DOHH2 (cell line): ENCODE measurements around the gene ACKR3.

Experiments
- H3F3A ChIP-seq: fragments of 200-600 bp; sonication (generic), shearing (Covaris generic); 2 replicates; pipeline ENCODE4 v1.6.0; 2016; ENCODE audit warnings: antibody characterized with exemption, mild to moderate bottlenecking; ENCODE audit not compliant: control insufficient read depth, insufficient read depth
- H3K27ac ChIP-seq: fragments of 200-600 bp; sonication (generic); 2 replicates; pipeline ENCODE4 v1.5.1; 2014; ENCODE audit warnings: low read depth, mild to moderate bottlenecking, low read length, moderate library complexity
- H3K27me3 ChIP-seq: fragments of 200-600 bp; sonication (generic); 2 replicates; pipeline ENCODE4 v1.6.1; 2014; ENCODE audit warnings: mild to moderate bottlenecking, low read length, mixed read lengths; ENCODE audit not compliant: control insufficient read depth
- H3K36me3 ChIP-seq: fragments of 200-600 bp; sonication (generic); 2 replicates; pipeline ENCODE4 v1.6.1; 2014; ENCODE audit warnings: mild to moderate bottlenecking, low read length, moderate library complexity, mixed read lengths; ENCODE audit not compliant: control insufficient read depth
- H3K4me1 ChIP-seq: fragments of 200-600 bp; sonication (generic); 2 replicates; pipeline ENCODE4 v1.6.1; 2014; ENCODE audit warnings: mild to moderate bottlenecking, low read length, mixed read lengths; ENCODE audit not compliant: control insufficient read depth
- H3K4me2 ChIP-seq: fragments of 200-600 bp; sonication (generic); 2 replicates; pipeline ENCODE4 v1.6.0; 2014; ENCODE audit warnings: mild to moderate bottlenecking, low read length, moderate library complexity
- H3K4me3 ChIP-seq: fragments of 200-600 bp; sonication (generic); 2 replicates; pipeline ENCODE4 v1.5.1; 2014; ENCODE audit warnings: mild to moderate bottlenecking, low read length, mixed read lengths
- H3K79me2 ChIP-seq: fragments of 200-600 bp; sonication (generic); 2 replicates; pipeline ENCODE4 v1.6.1; 2014; ENCODE audit warnings: mild to moderate bottlenecking, low read length, mixed read lengths; ENCODE audit not compliant: control insufficient read depth
- H3K9me2 ChIP-seq: fragments of 200-600 bp; sonication (generic); replicated peaks from 2 replicates; pipeline ENCODE4 v1.6.1; 2014; ENCODE audit warnings: mild to moderate bottlenecking, low read length, mixed read lengths; ENCODE audit not compliant: control insufficient read depth
- H3K9me3 ChIP-seq: fragments of 200-600 bp; sonication (generic); 2 replicates; pipeline ENCODE4 v1.6.1; 2014; ENCODE audit warnings: antibody characterized with exemption, low read length, mixed read lengths; ENCODE audit not compliant: control insufficient read depth, insufficient read depth
- H4K20me1 ChIP-seq: fragments of 200-600 bp; sonication (generic); 2 replicates; pipeline ENCODE4 v1.6.0; 2014; ENCODE audit warnings: low read depth, mild to moderate bottlenecking, antibody characterized with exemption, low read length, moderate library complexity; ENCODE audit not compliant: control insufficient read depth, insufficient read depth
- CTCF ChIP-seq: fragments of 200-600 bp; sonication (generic); IDR thresholded peaks from one replicate; pipeline ENCODE4 v1.5.1; 2014; ENCODE audit warnings: antibody characterized with exemption, mild to moderate bottlenecking, low read depth, low read length; ENCODE audit not compliant: poor library complexity, severe bottlenecking
- EZH2phosphoT487 ChIP-seq: fragments of 200-600 bp; sonication (generic); IDR thresholded peaks from 2 replicates; pipeline ENCODE4 v1.6.1; 2017; ENCODE audit warnings: borderline replicate concordance, mild to moderate bottlenecking, antibody characterized with exemption, low read length, moderate library complexity, mixed read lengths

The ACKR3 gene

GRCh38 chr2:236599059-236599458, 29.4 kb downstream of the ACKR3 start:
- no peaks in the 10 kb centered on the region for H3K36me3 ChIP-seq
- H3K4me3 ChIP-seq: no peak overlapping the region
- H3K27ac ChIP-seq: no peak overlapping the region
- H3K9me2 ChIP-seq: no peaks in the 10 kb centered on the region
- H4K20me1 ChIP-seq: no peaks in the 10 kb centered on the region
- H3K4me2 ChIP-seq: no peak overlapping the region
- no peaks in the 10 kb centered on the region for H3K9me3 ChIP-seq
- TF ChIP-seq EZH2phosphoT487 (no peak), CTCF (no peak)
- peaks cover 16% of the 10 kb centered on the region for H3K27me3 ChIP-seq
- no peaks in the 10 kb centered on the region for H3K4me1 ChIP-seq
- H3K79me2 ChIP-seq: no peaks in the 10 kb centered on the region
- no peaks in the 10 kb centered on the region for H3F3A ChIP-seq

- TF ChIP-seq CTCF (no peak), EZH2phosphoT487 (no peak)
- H3K27me3 ChIP-seq: peaks cover 16% of the 10 kb centered on the region
- H3K9me3 ChIP-seq: no peaks in the 10 kb centered on the region
These were observed 30.5 kb downstream of the ACKR3 start for GRCh38 chr2:236600158-236600557.

GRCh38 chr2:236600892-236601291, 31.3 kb downstream of the ACKR3 start:
- Histone ChIP-seq H3K27me3 (peaks cover 16% of the 10 kb centered on the region), H3K79me2 (no peaks in the 10 kb centered on the region), H3K27ac (no peak overlapping the region), H4K20me1 (no peaks in the 10 kb centered on the region), H3K9me3 (no peaks in the 10 kb centered on the region), H3K4me3 (no peak overlapping the region), H3F3A (no peaks in the 10 kb centered on the region), H3K9me2 (no peaks in the 10 kb centered on the region), H3K36me3 (no peaks in the 10 kb centered on the region), H3K4me2 (no peak overlapping the region), H3K4me1 (no peaks in the 10 kb centered on the region)
- TF ChIP-seq EZH2phosphoT487 (no peak), CTCF (no peak)

More at GRCh38 chr2:236600158-236600557, 30.5 kb downstream of the ACKR3 start:
- Histone ChIP-seq H3K4me2 (no peak overlapping the region), H3K4me1 (no peaks in the 10 kb centered on the region), H3K79me2 (no peaks in the 10 kb centered on the region), H3K27ac (no peak overlapping the region), H4K20me1 (no peaks in the 10 kb centered on the region), H3F3A (no peaks in the 10 kb centered on the region), H3K36me3 (no peaks in the 10 kb centered on the region), H3K4me3 (no peak overlapping the region), H3K9me2 (no peaks in the 10 kb centered on the region)
